ENCODE measurements around the gene TICAM2.
A peak's percentile ranks its signal among the peaks of the same experiment; 100 is the strongest.

The TICAM2 gene

GRCh38 chr5:115561176-115561575 is 41.1 kb downstream of the TICAM2 start:
- ATAC-seq: no peak

- ATAC-seq: no peak
Measured at GRCh38 chr5:115559524-115559923, 42.8 kb downstream of the TICAM2 start.

GRCh38 chr5:115558388-115558956 is 43.8 kb downstream of the TICAM2 start:
- no peak for ATAC-seq

- ATAC-seq: peak in 1 of 2 donors; percentile 30
Measured at GRCh38 chr5:115557667-115558387, 44.5 kb downstream of the TICAM2 start.

GRCh38 chr5:115556276-115556675 is 46.0 kb downstream of the TICAM2 start:
- ATAC-seq: no peak

- ATAC-seq: no peak
Measured at GRCh38 chr5:115555084-115555633, 47.1 kb downstream of the TICAM2 start.

GRCh38 chr5:115553082-115553481 is 49.2 kb downstream of the TICAM2 start:
- no peak for ATAC-seq

- ATAC-seq: no peak
Measured at GRCh38 chr5:115551415-115551814, 50.9 kb downstream of the TICAM2 start.

GRCh38 chr5:115549154-115549553 is 53.1 kb downstream of the TICAM2 start:
- ATAC-seq: no peak

GRCh38 chr5:115548683-115549082 is 53.6 kb downstream of the TICAM2 start:
- ATAC-seq: no peak

GRCh38 chr5:115545351-115545882 is 56.9 kb downstream of the TICAM2 start:
- ATAC-seq: no peak

- ATAC-seq: peak; percentile 96
Measured at GRCh38 chr5:115544436-115545350, 57.6 kb downstream of the TICAM2 start, which contains the start of gene FEM1C. Gene FEM1C, minus strand, starts transcription at chr5:115544775. Its CDS starts 1,282 bp downstream, at chr5:115543493.

- peak; percentile 22 to 29 for ATAC-seq
Measured at GRCh38 chr5:115544043-115544435, 58.2 kb downstream of the TICAM2 start.

- ATAC-seq: peak; percentile 21 to 26
Measured at GRCh38 chr5:115543365-115544042, 58.8 kb downstream of the TICAM2 start.

- ATAC-seq: no peak
Measured at GRCh38 chr5:115542651-115543364, 59.5 kb downstream of the TICAM2 start.

GRCh38 chr5:115542086-115542485 is 60.2 kb downstream of the TICAM2 start:
- ATAC-seq: no peak

GRCh38 chr5:115541611-115542010 is 60.7 kb downstream of the TICAM2 start:
- no peak for ATAC-seq

GRCh38 chr5:115535479-115536035 is 66.7 kb downstream of the TICAM2 start:
- no peak for ATAC-seq

- ATAC-seq: no peak
Measured at GRCh38 chr5:115532517-115532916, 69.8 kb downstream of the TICAM2 start.

- ATAC-seq: no peak
Measured at GRCh38 chr5:115531787-115532367, 70.4 kb downstream of the TICAM2 start.

GRCh38 chr5:115531380-115531779 is 70.9 kb downstream of the TICAM2 start:
- no peak for ATAC-seq

All from activated CD4-positive, CD25-positive, alpha-beta regulatory T cell treated with anti-CD3 and anti-CD28 coated beads, Interleukin-2, amount 50 U/mL, for 24 hours (primary cell).